HepG2 (cell line): Measurements from ENCODE around the gene L3MBTL4. TPM values are rescaled to one million over a fixed set of nuclear protein-coding genes. Genes with fewer than 3 reads are reported as not detected.

Experiments used
- CTCF ChIP-seq: sonication (generic); formaldehyde crosslinking; IDR thresholded peaks from 2 replicates; pipeline ENCODE4 v1.5.0; 2020; ENCODE audit warnings: mild to moderate bottlenecking, missing genetic modification reagents, moderate library complexity
- EZH2 ChIP-seq: conservative IDR thresholded peaks from 2 replicates; pipeline ENCODE4 v1.6.1; 2012; ENCODE audit warnings: mild to moderate bottlenecking, low read depth, low read length, moderate library complexity
- FOXA3 ChIP-seq: IDR thresholded peaks from 2 replicates; pipeline ENCODE4 v1.6.1; 2016; ENCODE audit warnings: missing genetic modification reagents, missing compliant biosample characterization
- GATAD2A ChIP-seq: IDR thresholded peaks from 2 replicates; pipeline ENCODE4 v1.6.1; 2016
- GPN1 ChIP-seq: sonication (generic); formaldehyde crosslinking; IDR thresholded peaks from 2 replicates; pipeline ENCODE4 v1.5.1; 2020; ENCODE audit warnings: missing genetic modification reagents, borderline replicate concordance
- HDAC2 ChIP-seq: sonication (generic); formaldehyde crosslinking; IDR thresholded peaks from 2 replicates; pipeline ENCODE4 v1.4.0; 2020; ENCODE audit warnings: missing genetic modification reagents
- HOXA9 ChIP-seq: sonication (generic); formaldehyde crosslinking; IDR thresholded peaks from 2 replicates; pipeline ENCODE4 v1.8.1; 2022; ENCODE audit warnings: missing genetic modification reagents, mild to moderate bottlenecking, moderate library complexity, borderline replicate concordance
- KDM3A ChIP-seq: IDR thresholded peaks from 2 replicates; pipeline ENCODE4 v1.6.1; 2018; ENCODE audit warnings: low read depth, missing compliant biosample characterization
- MED1 ChIP-seq: sonication (generic); formaldehyde crosslinking; IDR thresholded peaks from 2 replicates; pipeline ENCODE4 v1.4.0; 2020; ENCODE audit warnings: missing genetic modification reagents
- MIER2 ChIP-seq: IDR thresholded peaks from 2 replicates; pipeline ENCODE4 v1.6.1; 2016; ENCODE audit warnings: missing biosample characterization, missing genetic modification reagents
- NCOA2 ChIP-seq: sonication (generic); formaldehyde crosslinking; IDR thresholded peaks from 2 replicates; pipeline ENCODE4 v1.8.0; 2022; ENCODE audit warnings: inconsistent platforms
- NFYC ChIP-seq: IDR thresholded peaks from 2 replicates; pipeline ENCODE4 v1.6.1; 2016; ENCODE audit warnings: missing genetic modification reagents, missing compliant biosample characterization
- NR2F6 ChIP-seq, 2 experiments: IDR thresholded peaks; 2 replicates each; pipeline ENCODE4 v1.6.1; 2016; ENCODE audit warnings: antibody characterized with exemption in 1 of 2, mild to moderate bottlenecking in 1 of 2
- SALL1 ChIP-seq: sonication (generic); formaldehyde crosslinking; IDR thresholded peaks from 2 replicates; pipeline ENCODE4 v1.8.0; 2022; ENCODE audit warnings: mild to moderate bottlenecking, missing genetic modification reagents
- SIX1 ChIP-seq: sonication (generic); formaldehyde crosslinking; IDR thresholded peaks from 2 replicates; pipeline ENCODE4 v1.4.0; 2020; ENCODE audit warnings: missing genetic modification reagents, borderline replicate concordance
- SOX6 ChIP-seq, 2 experiments: fragments of 450-650 bp in 1 of 2; sonication (generic) in 1 of 2; formaldehyde crosslinking in 1 of 2; IDR thresholded peaks; 2 replicates each; pipeline versions ENCODE4 v1.4.0 to v1.6.1; 2017 to 2020; ENCODE audit warnings: antibody characterized with exemption in 1 of 2, mild to moderate bottlenecking in 1 of 2, missing genetic modification reagents in 1 of 2
- STAG1 ChIP-seq: sonication (generic); formaldehyde crosslinking; IDR thresholded peaks from 2 replicates; pipeline ENCODE4 v1.4.0; 2020; ENCODE audit warnings: missing genetic modification reagents
- TEAD3 ChIP-seq: optimal IDR thresholded peaks from 2 replicates; pipeline ENCODE3; 2016; ENCODE audit warnings: borderline replicate concordance
- ZNF205 ChIP-seq: IDR thresholded peaks from 2 replicates; pipeline ENCODE4 v1.6.1; 2018; ENCODE audit warnings: missing biosample characterization, missing genetic modification reagents
- ZNF230 ChIP-seq: sonication (generic); formaldehyde crosslinking; IDR thresholded peaks from 2 replicates; pipeline ENCODE4 v1.4.0; 2020; ENCODE audit warnings: mild to moderate bottlenecking, missing genetic modification reagents
- ZNF564 ChIP-seq: sonication (generic); formaldehyde crosslinking; IDR thresholded peaks from 2 replicates; pipeline ENCODE4 v1.8.1; 2023; ENCODE audit warnings: mild to moderate bottlenecking, missing genetic modification reagents
- ZNF598 ChIP-seq: sonication (generic); formaldehyde crosslinking; IDR thresholded peaks from 2 replicates; pipeline ENCODE4 v1.5.1; 2020; ENCODE audit warnings: mild to moderate bottlenecking, missing genetic modification reagents, borderline replicate concordance
- ZNF614 ChIP-seq: IDR thresholded peaks from 2 replicates; pipeline ENCODE4 v1.6.1; 2018; ENCODE audit warnings: missing biosample characterization, missing genetic modification reagents, inconsistent platforms, borderline replicate concordance
- polyA plus RNA-seq, 8 experiments: library from polyadenylated mRNA; depleted of rRNA in 3 of 8; stranded (reverse) in 7 of 8; unstranded in 1 of 8; fragments of >200 nt; fragmentation: Illumina TruSeq in 4 of 8; extraction: Trizol in 4 of 8; gene quantifications; 2 replicates each; pipeline versions ENCODE4 v1.2.1 to v1.2.3, GENCODE V29; 2011 to 2016; ENCODE audit warnings: low read depth in 4 of 8, missing spikeins in 1 of 8, mixed read lengths in 1 of 8; ENCODE audit not compliant: insufficient read depth in 1 of 8
- total RNA-seq, 5 experiments: library from RNA; depleted of rRNA; stranded (reverse); fragments of >200 nt; fragmentation: Illumina TruSeq; extraction: Trizol; gene quantifications; 2 replicates each; pipeline ENCODE4 v1.2.3, GENCODE V29; 2016; ENCODE audit warnings: low read depth in 1 of 5
- TF ChIP-seq, protein P1 (sequence below): sonication (generic); formaldehyde crosslinking; IDR thresholded peaks from 2 replicates; pipeline ENCODE4 v1.4.0; 2020; ENCODE audit warnings: low read depth, mild to moderate bottlenecking, missing genetic modification reagents
- TF ChIP-seq, protein P2 (sequence below): sonication (generic); formaldehyde crosslinking; IDR thresholded peaks from 2 replicates; pipeline ENCODE4 v1.5.0; 2020; ENCODE audit warnings: missing genetic modification reagents, mild to moderate bottlenecking, borderline replicate concordance
- TF ChIP-seq, protein P3 (sequence below): sonication (generic); formaldehyde crosslinking; IDR thresholded peaks from 2 replicates; pipeline ENCODE4 v1.5.1; 2020; ENCODE audit warnings: missing genetic modification reagents, mild to moderate bottlenecking, borderline replicate concordance

Gene L3MBTL4
- total and polyA plus RNA-seq, 2 of the 13 experiments (the other 11 are each of a cell fraction or from before 2014, with no cell fraction given), result 10.8 to 13.3 TPM

- TF ChIP-seq ZNF614 (peak; percentile 48; the same call in 1 of the 2 replicates), FOXA3 (peak; percentile 42; the same call in 1 of the 2 replicates), NR2F6 (IDR thresholded peaks at IDR 0.05) (no peak), NR2F6 (CRISPR knock-in tag; IDR thresholded peaks at IDR 0.05) (peak; percentile 30; the same call in 1 of the 2 replicates), SIX1 (CRISPR knock-in tag) (0 out of 2 replicates have a peak, but pooled peaks have one; percentile 41), MIER2 (CRISPR knock-in tag) (0 out of 2 replicates have a peak, but pooled peaks have one; percentile 41), SALL1 (CRISPR knock-in tag) (peak; percentile 40; the same call in 1 of the 2 replicates), SOX6 (IDR thresholded peaks at IDR 0.05) (no peak), SOX6 (CRISPR knock-in tag; IDR thresholded peaks at IDR 0.05) (peak; percentile 49; the same call in 1 of the 2 replicates), ZNF230 (CRISPR knock-in tag) (no peak), ZNF598 (CRISPR knock-in tag) (no peak), TEAD3 (CRISPR knock-in tag) (peak; percentile 87), ZNF205 (no peak), NCOA2 (CRISPR knock-in tag) (no peak), KDM3A (no peak), HOXA9 (CRISPR knock-in tag) (no peak), CTCF (CRISPR knock-in tag) (peak; percentile 45), EZH2 (no peak), NFYC (CRISPR knock-in tag) (no peak), HDAC2 (CRISPR knock-in tag) (peak; percentile 38; the same call in 1 of the 2 replicates), STAG1 (CRISPR knock-in tag) (peak; percentile 42), MED1 (CRISPR knock-in tag) (peak; percentile 19; the same call in 1 of the 2 replicates), ZNF564 (CRISPR knock-in tag) (no peak), GPN1 (no peak), GATAD2A (peak; percentile 62)
- TF ChIP-seq, protein P1, sequence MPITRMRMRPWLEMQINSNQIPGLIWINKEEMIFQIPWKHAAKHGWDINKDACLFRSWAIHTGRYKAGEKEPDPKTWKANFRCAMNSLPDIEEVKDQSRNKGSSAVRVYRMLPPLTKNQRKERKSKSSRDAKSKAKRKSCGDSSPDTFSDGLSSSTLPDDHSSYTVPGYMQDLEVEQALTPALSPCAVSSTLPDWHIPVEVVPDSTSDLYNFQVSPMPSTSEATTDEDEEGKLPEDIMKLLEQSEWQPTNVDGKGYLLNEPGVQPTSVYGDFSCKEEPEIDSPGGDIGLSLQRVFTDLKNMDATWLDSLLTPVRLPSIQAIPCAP (CRISPR knock-in tag), result no peak
- TF ChIP-seq, protein P2, sequence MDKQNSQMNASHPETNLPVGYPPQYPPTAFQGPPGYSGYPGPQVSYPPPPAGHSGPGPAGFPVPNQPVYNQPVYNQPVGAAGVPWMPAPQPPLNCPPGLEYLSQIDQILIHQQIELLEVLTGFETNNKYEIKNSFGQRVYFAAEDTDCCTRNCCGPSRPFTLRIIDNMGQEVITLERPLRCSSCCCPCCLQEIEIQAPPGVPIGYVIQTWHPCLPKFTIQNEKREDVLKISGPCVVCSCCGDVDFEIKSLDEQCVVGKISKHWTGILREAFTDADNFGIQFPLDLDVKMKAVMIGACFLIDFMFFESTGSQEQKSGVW (CRISPR knock-in tag), result no peak
- TF ChIP-seq, protein P3, sequence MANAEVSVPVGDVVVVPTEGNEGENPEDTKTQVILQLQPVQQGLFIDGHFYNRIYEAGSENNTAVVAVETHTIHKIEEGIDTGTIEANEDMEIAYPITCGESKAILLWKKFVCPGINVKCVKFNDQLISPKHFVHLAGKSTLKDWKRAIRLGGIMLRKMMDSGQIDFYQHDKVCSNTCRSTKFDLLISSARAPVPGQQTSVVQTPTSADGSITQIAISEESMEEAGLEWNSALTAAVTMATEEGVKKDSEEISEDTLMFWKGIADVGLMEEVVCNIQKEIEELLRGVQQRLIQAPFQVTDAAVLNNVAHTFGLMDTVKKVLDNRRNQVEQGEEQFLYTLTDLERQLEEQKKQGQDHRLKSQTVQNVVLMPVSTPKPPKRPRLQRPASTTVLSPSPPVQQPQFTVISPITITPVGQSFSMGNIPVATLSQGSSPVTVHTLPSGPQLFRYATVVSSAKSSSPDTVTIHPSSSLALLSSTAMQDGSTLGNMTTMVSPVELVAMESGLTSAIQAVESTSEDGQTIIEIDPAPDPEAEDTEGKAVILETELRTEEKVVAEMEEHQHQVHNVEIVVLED (CRISPR knock-in tag), result 0 out of 2 replicates have a peak, but pooled peaks have one; percentile 27
These were observed 132.8 kb downstream of the L3MBTL4 start (continued) for GRCh38 chr18:6281874-6282273.
